GM18909 (cell line): ENCODE results near the gene SOSTDC1.
A peak's percentile ranks its signal among the peaks of the same experiment; 100 is the strongest.

Source experiments
- ATAC-seq: cut with Tn5 transposase; IDR thresholded peaks from one replicate; pipeline ENCODE4 v1.9.1; 2021; ENCODE audit warnings: mild to moderate bottlenecking; ENCODE audit not compliant: unreplicated experiment, poor library complexity

SOSTDC1 gene

GRCh38 chr7:16420649-16421332 lies 44.7 kb downstream of the SOSTDC1 start:
- ATAC-seq = peak; percentile 91

DNA sequence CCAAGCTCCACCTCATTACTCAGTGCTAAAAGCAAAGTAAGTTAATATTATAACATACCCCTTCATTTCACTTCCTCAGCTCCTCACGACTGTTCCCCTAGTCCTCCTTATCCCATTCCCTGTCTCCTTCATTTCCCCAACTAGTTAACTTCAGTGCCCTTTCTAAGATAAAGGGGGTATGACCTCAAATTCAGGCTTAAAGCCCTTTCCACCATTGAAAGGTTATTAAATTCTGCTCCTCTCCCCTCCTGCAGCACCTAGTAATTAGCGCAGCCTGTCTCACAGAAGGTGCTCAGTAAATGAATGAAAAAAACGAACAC lies 45.2 kb downstream of the SOSTDC1 start:
- no peak for ATAC-seq

DNA sequence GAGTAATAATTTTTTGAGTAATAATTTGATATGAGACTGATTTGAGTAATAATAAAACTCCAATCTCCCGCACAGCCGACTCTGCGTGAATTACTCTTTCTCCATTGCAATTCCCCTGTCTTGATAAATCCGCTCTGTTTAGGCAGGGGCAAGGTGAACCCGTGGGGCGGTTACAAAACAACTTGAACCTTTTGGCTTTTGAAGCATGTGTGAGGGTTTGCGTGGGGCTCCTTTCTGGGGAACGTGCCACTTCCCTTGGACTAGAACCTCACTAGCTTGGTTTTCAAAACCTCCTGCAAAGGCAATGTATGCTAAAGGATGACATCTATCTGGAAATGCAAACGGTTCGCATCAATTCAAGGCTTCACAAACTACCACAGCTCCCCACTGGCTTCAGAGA lies 45.7 kb downstream of the SOSTDC1 start:
- ATAC-seq = no peak

DNA sequence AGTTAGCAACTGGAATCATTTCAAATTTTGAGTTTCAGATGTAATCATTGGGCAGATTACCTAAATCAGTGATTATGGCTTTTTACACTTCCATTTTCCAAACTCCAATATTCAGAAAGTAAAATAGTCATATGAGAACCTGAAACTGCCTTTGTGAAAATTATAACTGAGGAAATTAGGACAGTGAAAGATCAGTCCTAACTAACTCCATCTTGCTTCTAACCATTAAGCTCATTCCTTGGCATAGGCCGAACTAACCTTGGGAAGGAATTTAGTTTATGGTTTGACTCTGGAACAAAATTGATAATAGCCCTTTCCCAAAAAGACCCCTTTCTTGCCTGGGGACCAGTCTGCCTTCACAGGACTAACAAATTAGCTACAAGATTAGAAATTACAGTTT lies 46.4 kb downstream of the SOSTDC1 start:
- no peak for ATAC-seq

DNA sequence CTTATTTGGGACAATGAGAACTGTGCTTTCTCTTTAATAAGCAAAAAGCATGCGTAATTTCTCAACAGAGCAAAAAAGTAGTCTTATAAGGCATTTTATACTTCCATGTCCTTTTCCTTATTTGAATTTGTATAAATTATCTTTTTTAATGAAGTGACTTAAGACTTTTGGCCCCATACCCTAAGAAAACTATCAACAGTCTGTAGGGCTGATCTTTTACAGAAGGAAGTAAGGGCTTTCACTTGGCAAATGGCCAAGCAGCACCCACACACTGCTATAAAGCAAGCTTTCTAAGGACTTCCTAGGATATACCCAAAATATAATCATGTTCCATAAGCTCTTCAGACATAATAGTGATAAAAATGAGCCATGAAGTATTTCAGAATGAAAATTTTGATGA lies 47.6 kb downstream of the SOSTDC1 start:
- no peak for ATAC-seq

- no peak for ATAC-seq
These were observed 49.0 kb downstream of the SOSTDC1 start for GRCh38 chr7:16416289-16417282.

DNA sequence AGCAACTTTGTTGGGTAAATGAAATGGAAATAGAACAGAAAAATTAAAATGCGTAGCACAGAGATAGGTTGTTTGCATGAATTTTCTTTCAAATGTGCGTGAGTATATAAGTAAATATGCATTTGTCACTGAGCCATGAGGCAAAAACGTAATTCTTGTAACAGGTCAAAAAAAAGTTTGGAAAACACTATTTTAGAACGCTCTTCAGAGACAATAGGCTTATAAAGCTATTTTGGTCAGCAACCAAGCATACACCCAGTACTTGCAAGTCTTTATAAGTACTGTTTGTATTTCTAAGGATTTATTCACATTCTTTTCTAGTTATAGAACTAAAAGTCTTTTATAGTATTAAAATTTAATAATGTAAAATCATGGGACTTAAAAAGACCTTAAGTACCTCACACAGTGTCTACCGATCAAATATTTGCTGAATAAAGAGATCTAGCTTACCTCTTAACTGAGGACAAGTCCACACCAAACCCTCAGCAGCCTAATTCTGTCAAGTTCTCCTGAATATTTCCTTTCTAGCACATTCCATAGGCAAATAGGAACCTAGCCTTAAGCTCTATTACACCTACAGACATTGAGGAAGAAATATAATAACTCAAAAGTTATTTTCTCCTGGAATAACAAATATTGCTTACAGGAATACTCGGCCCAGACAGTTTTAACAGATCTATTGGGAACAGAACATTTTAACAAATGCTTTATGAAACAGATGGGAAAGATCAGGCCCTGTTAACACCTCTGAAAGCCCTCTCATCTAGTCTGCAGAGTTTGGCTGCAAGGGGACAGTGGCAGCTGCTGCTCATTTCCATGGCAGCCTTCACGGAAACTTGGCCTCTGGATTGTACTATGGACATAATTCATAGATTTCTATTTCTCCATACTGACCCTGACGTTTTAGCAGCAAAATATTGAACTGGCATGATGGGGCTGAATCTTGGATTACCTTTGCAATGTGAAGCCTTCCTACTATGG lies 53.0 kb downstream of the SOSTDC1 start:
- no peak for ATAC-seq
